Measurements from ENCODE around the gene FLNA. TPM values are rescaled to one million over a fixed set of nuclear protein-coding genes. Genes with fewer than 3 reads are reported as not detected.

FLNA gene
- total and polyA plus RNA-seq, 9 of the 15 experiments (the other 6 are each of a cell fraction or from before 2014, with no cell fraction given) = 6.2 to 735 (median 135) TPM

- H3K36me3 ChIP-seq (ENCODE audit: control insufficient read depth, insufficient read depth, low read length) = no peaks in the 10 kb centered on the region
- ChIA-PET CTCF (ENCODE audit: low intra/inter-chr PET ratio) (no interaction called here), POLR2A (interaction anchor here (1.2 to 1.5 kb wide), 2 partner anchors 11 to 89 kb away, joined by 3 to 5 read pairs; no protein-coding TSS in a partner anchor)
- no peak overlapping the region for H3K4me2 ChIP-seq (ENCODE audit: insufficient read depth, low read length)
- in situ Hi-C loops (cut with MboI) = loop anchor here (25.0 kb wide), 1 partner anchor 97 kb away; the partner anchor contains the start of gene OPN1MW2
- H3K4me3 ChIP-seq = no peak overlapping the region
- H3K4me1 ChIP-seq (replicated peaks in 1 of 2; ENCODE audit: control insufficient read depth in 2 of 2, insufficient read depth in 2 of 2, low read length in 2 of 2) = peaks cover 2 to 3% of the 10 kb centered on the region in 2 experiments; a peak in 3 of 5 replicates
- H3K79me2 ChIP-seq (ENCODE audit: control insufficient read depth, insufficient read depth, low read length) = no peaks in the 10 kb centered on the region
- no peaks in the 10 kb centered on the region for H3K27me3 ChIP-seq (ENCODE audit: control insufficient read depth in 2 of 2, insufficient read depth in 2 of 2, low read length in 2 of 2)
- no peaks in the 10 kb centered on the region for H3K9me3 ChIP-seq (replicated peaks; ENCODE audit: control insufficient read depth, insufficient read depth, low read depth, low read length)
- no TSS peak for BruUV-seq (replicated peaks)
- FAIRE-seq (no peak), ATAC-seq (no peak), DNase-seq (ENCODE audit: extremely low read depth in 1 of 4, low spot score in 3 of 4) (no peak)
- WGBS (ENCODE audit: insufficient coverage, low coverage, missing lambda C conversion rate) = 43% methylated on average over 11 of the region's 16 CpGs
- 0 out of 4 replicates have a peak overlapping the region, but pooled peaks of 1 of the 2 experiments have one; percentile 32 for H3K9ac ChIP-seq (ENCODE audit: insufficient read depth in 1 of 2, low read depth in 2 of 2, low read length in 2 of 2)
- peak overlapping the region; percentile 51; the same call in 1 of the 2 replicates for H2AFZ ChIP-seq (ENCODE audit: low read depth, low read length)
- H3K9me1 ChIP-seq (ENCODE audit: control insufficient read depth, insufficient read depth, low read length) = no peaks in the 10 kb centered on the region
- intact Hi-C loops (cut with micrococcal nuclease) = no loop called here
- no peak overlapping the region for H3K27ac ChIP-seq (ENCODE audit: extremely low read depth, low read depth, low read length)
- TF ChIP-seq HMGN3 (IDR thresholded peaks at IDR 0.05; ENCODE audit: borderline replicate concordance, extremely low read depth, insufficient read length, low read depth, low read length) (no peak), MXD1 (CRISPR knock-in tag; IDR thresholded peaks at IDR 0.05; ENCODE audit: borderline replicate concordance, poor library complexity, severe bottlenecking) (no peak), XRCC3 (IDR thresholded peaks at IDR 0.05) (no peak), NONO (IDR thresholded peaks at IDR 0.05; ENCODE audit: low read depth in 2 of 2, low read length in 1 of 2) (no peak)
- H4K20me1 ChIP-seq (replicated peaks; ENCODE audit: control insufficient read depth, insufficient read depth, low read length) = no peaks in the 10 kb centered on the region
Observed at GRCh38 chrX:154309041-154309775, 65.2 kb downstream of the FLNA start.
